ENCODE results near the gene MARCHF2.

The MARCHF2 gene

DNA sequence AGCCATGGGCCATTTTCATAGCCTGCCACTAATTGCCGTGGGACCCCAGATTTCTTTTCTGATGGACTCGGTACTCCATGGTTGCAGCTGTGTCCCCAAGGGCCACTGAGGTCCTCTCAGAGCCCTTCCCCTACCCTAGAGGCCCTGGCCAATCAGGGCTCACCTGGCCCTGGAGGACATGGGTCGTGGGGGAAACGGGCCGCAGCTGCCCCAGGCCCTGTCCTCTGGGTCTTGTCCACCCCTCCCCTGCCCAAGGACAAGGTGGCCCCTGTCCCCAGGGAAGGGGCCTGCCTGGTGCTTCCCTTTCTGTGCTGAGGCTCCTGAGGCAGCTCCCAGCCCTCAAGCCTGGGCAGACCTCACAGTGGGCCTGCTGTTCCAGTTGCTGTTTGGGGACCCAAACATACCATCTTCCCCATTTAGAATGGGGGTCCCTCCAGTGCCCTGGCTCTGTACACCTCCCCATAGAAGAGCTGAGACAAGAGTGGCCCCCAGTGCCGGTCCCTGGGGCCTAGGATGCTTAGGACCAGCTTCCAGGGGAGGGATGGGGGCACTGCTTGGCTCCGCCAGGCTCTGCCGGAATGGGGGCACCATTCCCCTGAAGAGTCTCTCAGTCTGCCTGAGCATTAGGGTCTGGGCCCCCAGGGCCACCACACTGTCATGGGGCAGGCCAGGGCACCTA lies 19.8 kb upstream of the MARCHF2 start:
- Mint-ChIP-seq H3K4me1 (ENCODE audit: low read depth) (peaks cover 49% of the 10 kb centered on the region), H3K9me3 (no peaks in the 10 kb centered on the region), H3K36me3 (ENCODE audit: low read depth) (peaks cover 61% of the 10 kb centered on the region), H3K27ac (peak overlapping the region; percentile 35), H3K4me3 (no peak overlapping the region), H3K27me3 (no peaks in the 10 kb centered on the region)
- intact Hi-C loops (cut with micrococcal nuclease) = no loop called here

DNA sequence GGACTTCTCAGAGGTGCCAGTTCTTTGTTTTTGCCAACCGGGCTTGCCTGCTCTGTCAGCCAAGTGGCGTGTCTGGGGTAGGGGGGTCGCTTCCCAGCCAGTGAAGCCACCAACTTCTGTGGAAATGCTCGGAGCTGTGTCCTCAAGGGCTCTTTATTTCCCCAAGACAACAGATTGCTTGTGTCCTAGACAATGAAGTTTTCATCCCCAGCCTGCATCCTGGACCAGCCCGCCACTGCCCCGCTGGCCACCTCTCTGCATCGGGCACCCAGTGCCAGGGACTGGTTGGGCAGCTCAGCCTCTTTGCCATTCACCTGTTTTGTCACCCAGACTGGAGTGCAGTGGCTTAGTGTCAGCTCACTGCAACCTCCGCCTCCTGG lies 19.2 kb upstream of the MARCHF2 start:
- Mint-ChIP-seq H3K27me3 (no peaks in the 10 kb centered on the region), H3K27ac (no peak overlapping the region), H3K4me1 (ENCODE audit: low read depth) (peaks cover 52% of the 10 kb centered on the region), H3K36me3 (ENCODE audit: low read depth) (peaks cover 67% of the 10 kb centered on the region), H3K4me3 (no peak overlapping the region), H3K9me3 (no peaks in the 10 kb centered on the region)
- intact Hi-C loops (cut with micrococcal nuclease) = no loop called here

DNA sequence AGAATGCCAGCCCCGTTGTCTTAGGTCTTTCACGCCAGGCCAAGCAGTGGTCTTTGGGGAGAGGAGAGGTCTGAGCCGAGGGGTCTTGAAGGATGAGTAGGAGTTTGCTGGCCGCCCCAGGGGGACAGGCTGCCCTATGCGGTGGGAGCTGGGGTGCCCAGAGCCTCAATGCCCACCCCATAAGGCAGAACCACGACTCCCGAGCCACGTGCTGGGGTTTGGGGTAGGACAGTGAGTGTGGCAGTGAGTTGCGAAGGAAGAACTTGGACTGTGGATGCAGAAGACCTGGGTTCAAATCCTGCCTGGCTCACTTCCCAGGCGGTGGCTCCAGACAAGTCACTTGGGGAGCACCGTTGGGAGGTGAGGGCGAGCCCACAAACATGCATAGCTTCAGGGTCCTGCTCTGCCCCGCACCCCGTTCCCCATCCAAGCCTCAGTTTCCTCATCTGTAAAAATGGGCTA lies 17.5 kb upstream of the MARCHF2 start:
- Mint-ChIP-seq H3K27me3 (no peaks in the 10 kb centered on the region), H3K4me3 (no peak overlapping the region), H3K27ac (no peak overlapping the region), H3K4me1 (ENCODE audit: low read depth) (peaks cover 60% of the 10 kb centered on the region), H3K36me3 (ENCODE audit: low read depth) (peaks cover 84% of the 10 kb centered on the region), H3K9me3 (no peaks in the 10 kb centered on the region)
- intact Hi-C loops (cut with micrococcal nuclease) = loop anchor here (1.0 kb wide), 1 partner anchor 41 kb away; no protein-coding TSS in a partner anchor

DNA sequence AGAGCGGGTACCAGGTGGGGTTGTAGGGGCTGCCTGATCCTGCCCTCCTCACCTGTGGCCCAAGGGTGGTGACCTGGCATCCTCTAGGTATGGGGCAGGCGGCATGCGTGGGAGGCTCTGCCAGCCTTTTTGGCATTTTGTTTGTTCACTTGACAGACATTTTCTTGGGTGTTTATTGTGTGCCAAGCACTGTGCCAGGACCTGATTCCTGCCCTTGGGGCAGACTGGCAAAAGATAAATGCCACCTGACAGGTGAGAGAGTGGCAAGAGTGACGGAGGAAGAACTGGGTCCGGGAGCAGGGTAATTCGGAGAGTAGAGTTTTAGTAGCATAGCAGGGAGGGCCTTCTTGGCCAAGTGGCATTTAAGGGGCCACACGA lies 16.9 kb upstream of the MARCHF2 start:
- peaks cover 54% of the 10 kb centered on the region for H3K4me1 Mint-ChIP-seq (ENCODE audit: low read depth)
- H3K27me3 Mint-ChIP-seq = no peaks in the 10 kb centered on the region
- no peak overlapping the region for H3K27ac Mint-ChIP-seq
- peaks cover 86% of the 10 kb centered on the region for H3K36me3 Mint-ChIP-seq (ENCODE audit: low read depth)
- intact Hi-C loops (cut with micrococcal nuclease) = loop anchor here (1.0 kb wide), 1 partner anchor 42 kb away; no protein-coding TSS in a partner anchor
- H3K4me3 Mint-ChIP-seq = no peak overlapping the region
- no peaks in the 10 kb centered on the region for H3K9me3 Mint-ChIP-seq

DNA sequence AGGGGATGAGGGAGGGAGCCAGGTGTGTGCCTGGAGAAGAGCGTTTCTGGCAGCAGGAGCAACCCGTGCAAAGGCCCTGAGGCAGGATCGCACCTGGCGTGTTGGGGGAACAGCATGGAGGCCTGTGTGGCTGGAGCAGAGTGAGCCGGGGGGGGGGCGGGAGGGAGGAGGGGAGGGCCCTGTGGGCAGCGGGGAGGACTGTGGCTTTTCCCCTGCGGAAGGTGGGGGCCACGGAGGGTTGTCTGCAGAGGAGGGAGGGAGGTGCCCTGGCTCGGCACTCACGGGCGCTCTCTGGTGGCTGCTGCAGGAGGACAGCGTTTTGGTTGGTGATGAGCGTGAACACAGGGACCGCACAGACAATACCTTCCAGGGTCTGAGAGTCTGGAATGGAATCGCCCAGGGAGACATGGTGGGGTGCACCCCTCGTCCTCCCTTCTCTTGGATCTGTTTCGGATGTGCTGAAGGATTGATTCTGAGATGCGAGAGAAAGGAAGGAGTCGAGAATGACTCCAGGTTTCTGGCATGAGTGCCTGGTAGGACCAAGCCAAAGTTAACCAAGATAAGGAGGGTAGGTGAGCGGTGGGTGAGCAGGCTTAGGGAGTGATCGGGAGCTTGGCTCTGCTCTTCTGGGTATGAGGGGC lies 16.4 kb upstream of the MARCHF2 start:
- Mint-ChIP-seq H3K4me3 (no peak overlapping the region), H3K27me3 (no peaks in the 10 kb centered on the region), H3K9me3 (no peaks in the 10 kb centered on the region), H3K4me1 (ENCODE audit: low read depth) (peaks cover 49% of the 10 kb centered on the region), H3K36me3 (ENCODE audit: low read depth) (peaks cover 88% of the 10 kb centered on the region), H3K27ac (peak overlapping the region; percentile 52)
- intact Hi-C loops (cut with micrococcal nuclease) = loop anchor here (1.0 kb wide), 1 partner anchor 42 kb away; no protein-coding TSS in a partner anchor

DNA sequence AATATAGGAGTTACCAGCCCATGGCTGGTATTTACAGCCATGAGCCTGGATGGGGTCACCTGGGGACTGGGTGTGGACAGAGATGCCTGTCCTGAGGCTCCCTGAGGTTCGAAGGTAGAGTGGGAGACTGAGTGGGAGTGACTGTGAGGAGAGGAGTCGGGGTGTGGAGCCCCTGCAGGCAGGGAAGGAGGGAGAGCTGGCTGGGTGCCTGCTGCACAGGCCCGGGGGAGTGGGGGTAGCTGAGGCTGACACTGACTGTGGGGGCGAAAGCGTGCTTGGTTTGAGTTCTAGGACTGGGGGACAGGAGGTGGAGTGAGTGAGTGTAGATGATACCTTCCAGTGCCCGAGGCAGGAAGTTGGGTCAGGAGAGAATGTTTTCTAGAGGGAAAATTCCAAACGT lies 15.8 kb upstream of the MARCHF2 start:
- H3K4me3 Mint-ChIP-seq = no peak overlapping the region
- intact Hi-C loops (cut with micrococcal nuclease) = no loop called here
- H3K36me3 Mint-ChIP-seq (ENCODE audit: low read depth) = peaks cover 92% of the 10 kb centered on the region
- H3K4me1 Mint-ChIP-seq (ENCODE audit: low read depth) = peaks cover 44% of the 10 kb centered on the region
- no peaks in the 10 kb centered on the region for H3K27me3 Mint-ChIP-seq
- peak overlapping the region; percentile 52 for H3K27ac Mint-ChIP-seq
- no peaks in the 10 kb centered on the region for H3K9me3 Mint-ChIP-seq

DNA sequence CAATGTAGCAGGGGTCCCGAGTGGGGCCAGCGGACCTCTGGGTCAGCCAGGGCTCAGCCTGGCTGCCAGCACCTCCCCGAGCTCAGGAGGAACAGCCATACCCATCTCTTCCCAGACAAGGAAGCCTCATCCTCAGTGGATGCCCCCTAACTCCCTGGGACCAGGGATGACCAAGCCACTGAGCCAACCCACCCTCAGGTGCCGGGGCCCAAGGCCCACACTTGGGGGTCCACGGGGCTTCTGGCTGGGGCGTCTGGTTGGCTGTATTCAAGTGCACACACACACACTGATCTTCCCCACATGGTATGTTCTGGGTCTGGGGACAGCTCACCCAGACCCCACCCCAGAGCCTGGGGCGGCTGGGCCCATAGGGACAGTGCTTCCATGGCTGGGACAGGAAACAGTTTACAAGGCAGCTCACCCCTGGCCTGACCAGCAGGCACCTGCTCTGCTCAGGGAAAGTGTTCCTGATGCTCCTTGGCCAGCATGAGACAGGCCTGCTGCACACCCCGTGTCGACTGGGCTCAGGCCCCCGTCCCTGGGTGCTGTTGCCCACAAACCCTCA lies 15.3 kb upstream of the MARCHF2 start:
- Mint-ChIP-seq H3K27me3 (no peaks in the 10 kb centered on the region), H3K36me3 (ENCODE audit: low read depth) (peaks cover 96% of the 10 kb centered on the region), H3K27ac (no peak overlapping the region), H3K4me3 (no peak overlapping the region), H3K4me1 (ENCODE audit: low read depth) (peaks cover 40% of the 10 kb centered on the region), H3K9me3 (no peaks in the 10 kb centered on the region)
- intact Hi-C loops (cut with micrococcal nuclease) = no loop called here

DNA sequence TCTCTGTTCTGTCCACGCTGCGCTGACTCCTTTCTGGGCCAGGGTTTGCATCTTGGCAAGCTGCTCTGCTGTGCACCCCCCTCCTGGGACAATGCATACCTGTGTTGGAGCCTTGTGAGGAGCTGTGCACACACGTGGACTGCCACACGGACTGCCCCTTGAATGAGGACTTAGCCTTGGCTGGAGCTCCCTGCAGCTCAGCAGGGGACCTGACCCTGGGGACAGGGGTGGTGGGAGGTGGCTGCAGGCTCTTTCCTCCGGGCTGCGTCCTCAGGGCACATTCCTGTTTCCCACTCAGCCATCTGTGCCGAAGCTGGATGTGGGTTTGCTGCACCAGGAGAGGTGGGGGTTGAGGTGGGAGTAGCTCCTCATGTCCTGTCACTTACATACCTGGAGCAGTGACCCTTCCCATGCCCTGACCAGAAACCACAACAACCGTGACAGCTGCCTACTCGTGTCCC lies 14.8 kb upstream of the MARCHF2 start:
- H3K4me3 Mint-ChIP-seq = no peak overlapping the region
- intact Hi-C loops (cut with micrococcal nuclease) = no loop called here
- no peaks in the 10 kb centered on the region for H3K27me3 Mint-ChIP-seq
- H3K36me3 Mint-ChIP-seq (ENCODE audit: low read depth) = peaks cover 96% of the 10 kb centered on the region
- no peak overlapping the region for H3K27ac Mint-ChIP-seq
- no peaks in the 10 kb centered on the region for H3K9me3 Mint-ChIP-seq
- H3K4me1 Mint-ChIP-seq (ENCODE audit: low read depth) = peaks cover 35% of the 10 kb centered on the region

DNA sequence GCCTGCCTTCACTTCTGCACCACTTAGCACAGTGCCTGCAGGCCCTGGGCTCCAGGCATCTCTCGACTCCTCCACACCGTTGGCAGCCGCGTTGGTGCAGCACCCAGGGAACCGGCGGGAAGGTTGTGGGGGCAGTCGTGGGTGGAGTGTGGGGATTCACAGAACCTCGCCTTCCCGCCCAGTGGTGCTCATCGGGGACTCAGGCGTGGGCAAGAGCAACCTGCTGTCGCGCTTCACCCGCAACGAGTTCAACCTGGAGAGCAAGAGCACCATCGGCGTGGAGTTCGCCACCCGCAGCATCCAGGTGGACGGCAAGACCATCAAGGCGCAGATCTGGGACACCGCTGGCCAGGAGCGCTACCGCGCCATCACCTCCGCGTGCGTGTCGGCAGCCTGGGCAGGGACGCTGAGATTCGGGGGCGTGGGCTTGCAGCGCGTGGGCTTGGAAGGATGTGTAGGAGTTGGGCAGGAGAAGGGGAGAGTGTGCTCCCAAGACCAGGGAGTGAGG lies 13.4 kb upstream of the MARCHF2 start:
- H3K27ac Mint-ChIP-seq = no peak overlapping the region
- H3K36me3 Mint-ChIP-seq (ENCODE audit: low read depth) = peaks cover 96% of the 10 kb centered on the region
- H3K9me3 Mint-ChIP-seq = no peaks in the 10 kb centered on the region
- intact Hi-C loops (cut with micrococcal nuclease) = no loop called here
- no peak overlapping the region for H3K4me3 Mint-ChIP-seq
- no peaks in the 10 kb centered on the region for H3K27me3 Mint-ChIP-seq
- peaks cover 40% of the 10 kb centered on the region for H3K4me1 Mint-ChIP-seq (ENCODE audit: low read depth)

DNA sequence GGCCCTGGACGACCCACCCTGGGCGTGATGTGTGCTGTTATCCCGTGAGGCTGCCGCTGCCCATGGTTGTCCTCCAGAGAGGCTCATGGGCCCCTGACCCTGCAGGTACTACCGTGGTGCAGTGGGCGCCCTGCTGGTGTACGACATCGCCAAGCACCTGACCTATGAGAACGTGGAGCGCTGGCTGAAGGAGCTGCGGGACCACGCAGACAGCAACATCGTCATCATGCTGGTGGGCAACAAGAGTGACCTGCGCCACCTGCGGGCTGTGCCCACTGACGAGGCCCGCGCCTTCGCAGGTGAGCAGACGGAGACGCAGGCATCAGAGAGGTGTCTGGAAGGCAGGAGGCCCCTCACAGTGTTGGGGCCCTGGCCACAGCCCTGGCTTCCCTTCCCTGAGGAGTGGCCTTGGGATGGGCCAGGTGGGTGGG lies 11.1 kb upstream of the MARCHF2 start:
- H3K4me1 Mint-ChIP-seq (ENCODE audit: low read depth) = peaks cover 32% of the 10 kb centered on the region
- H3K27ac Mint-ChIP-seq = peak overlapping the region; percentile 23
- H3K4me3 Mint-ChIP-seq = no peak overlapping the region
- H3K27me3 Mint-ChIP-seq = no peaks in the 10 kb centered on the region
- H3K9me3 Mint-ChIP-seq = no peaks in the 10 kb centered on the region
- intact Hi-C loops (cut with micrococcal nuclease) = no loop called here
- H3K36me3 Mint-ChIP-seq (ENCODE audit: low read depth) = peaks cover 90% of the 10 kb centered on the region

DNA sequence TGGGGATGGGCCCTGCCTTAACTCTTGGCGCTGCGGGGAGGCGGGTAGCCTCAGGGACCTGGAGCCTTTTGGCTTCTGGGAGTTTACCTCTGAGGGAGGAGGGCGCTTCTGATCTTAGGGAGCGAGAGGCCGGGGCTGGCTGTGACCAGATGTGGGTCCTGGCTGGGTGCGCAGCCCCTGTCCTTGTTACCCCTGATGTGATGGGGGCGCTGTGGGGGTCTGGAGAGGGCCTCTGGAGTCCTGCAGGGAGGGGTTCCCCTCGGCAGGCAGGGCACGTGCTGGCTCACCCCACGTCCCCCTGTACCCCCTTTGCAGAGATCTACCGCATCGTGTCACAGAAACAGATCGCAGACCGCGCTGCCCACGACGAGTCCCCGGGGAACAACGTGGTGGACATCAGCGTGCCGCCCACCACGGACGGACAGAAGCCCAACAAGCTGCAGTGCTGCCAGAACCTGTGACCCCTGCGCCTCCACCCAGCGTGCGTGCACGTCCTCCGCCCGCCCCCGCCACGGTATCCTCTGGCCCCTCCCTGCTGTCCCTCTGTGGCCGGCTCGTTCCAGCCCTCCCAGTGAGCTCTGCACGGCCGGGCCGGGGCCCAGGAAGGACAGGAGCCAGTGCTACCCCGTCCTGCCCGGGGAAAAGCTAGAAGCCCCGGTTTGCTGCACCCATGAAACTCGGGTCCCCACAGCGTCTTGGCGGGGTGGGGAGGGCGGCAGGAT lies 9.8 kb upstream of the MARCHF2 start:
- Mint-ChIP-seq H3K36me3 (ENCODE audit: low read depth) (peaks cover 83% of the 10 kb centered on the region), H3K27ac (no peak overlapping the region), H3K9me3 (no peaks in the 10 kb centered on the region), H3K4me3 (no peak overlapping the region), H3K4me1 (ENCODE audit: low read depth) (peaks cover 22% of the 10 kb centered on the region), H3K27me3 (no peaks in the 10 kb centered on the region)
- intact Hi-C loops (cut with micrococcal nuclease) = no loop called here

DNA sequence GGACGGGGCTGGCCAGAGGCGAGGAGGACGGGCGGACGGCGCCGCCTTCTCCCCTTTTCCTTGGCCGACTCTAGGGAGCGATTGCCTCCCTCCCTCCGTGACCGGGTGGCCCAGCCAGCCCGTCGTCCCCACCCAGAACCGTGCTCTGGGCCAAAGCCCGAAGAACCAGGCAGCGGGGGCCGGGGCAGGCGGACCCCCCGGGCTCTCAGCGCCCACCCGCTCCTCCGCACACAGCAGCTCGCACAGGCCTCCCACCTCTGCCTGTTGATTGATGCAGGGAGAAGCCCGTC lies 9.3 kb upstream of the MARCHF2 start:
- intact Hi-C loops (cut with micrococcal nuclease) = no loop called here
- no peaks in the 10 kb centered on the region for H3K27me3 Mint-ChIP-seq
- H3K36me3 Mint-ChIP-seq (ENCODE audit: low read depth) = peaks cover 78% of the 10 kb centered on the region
- H3K4me3 Mint-ChIP-seq = no peak overlapping the region
- no peaks in the 10 kb centered on the region for H3K9me3 Mint-ChIP-seq
- H3K27ac Mint-ChIP-seq = no peak overlapping the region
- H3K4me1 Mint-ChIP-seq (ENCODE audit: low read depth) = peaks cover 18% of the 10 kb centered on the region

DNA sequence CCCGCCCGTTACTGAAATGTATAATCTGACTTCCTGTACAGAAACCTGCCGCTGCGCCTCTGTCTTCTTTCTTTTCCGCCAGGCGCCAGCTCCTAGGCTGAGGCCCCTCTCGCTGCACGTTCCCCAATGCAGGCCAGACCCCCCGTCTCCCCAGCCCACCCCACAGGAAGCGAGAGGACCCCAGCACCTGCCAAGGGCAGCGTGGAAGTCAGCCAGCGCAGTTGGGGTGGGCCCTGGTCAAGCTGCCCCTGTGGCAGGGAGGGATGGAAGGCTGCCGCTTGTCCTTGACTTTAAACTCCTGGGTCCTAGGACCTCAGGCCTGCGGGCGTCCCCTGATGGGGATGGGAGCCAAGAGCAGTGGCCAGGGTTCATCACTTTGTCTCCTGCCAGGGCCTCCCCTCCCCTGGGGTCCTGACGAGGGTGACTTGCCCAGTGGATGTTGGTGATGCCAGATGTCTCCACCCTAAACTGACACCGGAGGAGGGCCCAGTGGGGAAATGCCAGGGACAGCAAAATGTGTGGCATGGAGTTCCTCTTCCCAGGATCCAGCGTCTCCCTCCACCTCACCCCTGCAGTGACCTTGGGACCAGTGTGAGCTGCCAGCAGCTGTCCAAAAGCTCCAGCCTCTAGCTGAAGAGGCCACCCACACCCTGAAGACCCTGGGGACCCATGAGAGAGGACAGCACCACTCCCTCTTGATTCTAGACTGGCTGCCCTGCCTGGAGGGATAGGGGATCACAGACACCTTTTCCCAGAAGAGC lies 8.5 kb upstream of the MARCHF2 start:
- intact Hi-C loops (cut with micrococcal nuclease) = no loop called here
- Mint-ChIP-seq H3K4me3 (no peak overlapping the region), H3K36me3 (ENCODE audit: low read depth) (peaks cover 70% of the 10 kb centered on the region), H3K27me3 (no peaks in the 10 kb centered on the region), H3K27ac (no peak overlapping the region), H3K9me3 (no peaks in the 10 kb centered on the region), H3K4me1 (ENCODE audit: low read depth) (peaks cover 13% of the 10 kb centered on the region)

Measured in dendritic cell treated with granulocyte-macrophage colony-stimulating factor and Interleukin-4, amounts not matched to agents 40 ng/mL and 50 ng/mL, for 4 days (primary cell).